Ovary (tissue), 9 donors: ENCODE results near the gene TCF25. TPM values are rescaled to one million over a fixed set of nuclear protein-coding genes. Genes with fewer than 3 reads are reported as not detected.
"Not testable (repeated sequence)": the region's sequence is repeated elsewhere in the genome, so short reads cannot be mapped to it uniquely, and the experiment has no call there.

ENCODE experiments used
- DNase-seq, 5 donors: peaks; one replicate each; pipeline ENCODE4 v3.0.0-alpha.2; 2019 to 2020
- H3K27ac ChIP-seq, 2 donors: fragments of 200-600 bp; one replicate each; pipeline versions ENCODE4 v1.5.1 to v1.8.0; 2019 to 2022
- H3K27me3 ChIP-seq: fragments of 200-600 bp; one replicate; pipeline ENCODE4 v1.8.0; 2022
- H3K36me3 ChIP-seq: fragments of 200-600 bp; sonication (generic); one replicate; pipeline ENCODE4 v1.5.1; 2019
- H3K4me1 ChIP-seq: one replicate; pipeline ENCODE4 v1.8.1; 2013; ENCODE audit warnings: mild to moderate bottlenecking, moderate library complexity; ENCODE audit not compliant: insufficient read depth
- H3K4me3 ChIP-seq: fragments of 200-600 bp; sonication (generic); one replicate; pipeline ENCODE4 v1.5.1; 2017
- H3K9me3 ChIP-seq, 2 donors: fragments of 200-600 bp in 1 of 2; sonication (generic) in 1 of 2; one replicate each; pipeline versions ENCODE4 v1.5.1 to v1.8.1; 2013 to 2019; ENCODE audit warnings: mild to moderate bottlenecking in 1 of 2, moderate library complexity in 1 of 2
- CTCF ChIP-seq, 3 donors: fragments of 450-650 bp in 2 of 3; fragments of 200-600 bp in 1 of 3; IDR thresholded peaks; one replicate each; pipeline versions ENCODE4 v1.5.1 to v1.8.0; 2016 to 2022; ENCODE audit warnings: antibody characterized with exemption in 3 of 3, mild to moderate bottlenecking in 1 of 3
- EP300 ChIP-seq: sonication (generic); formaldehyde crosslinking; IDR thresholded peaks from one replicate; pipeline ENCODE4 v1.6.1; 2017; ENCODE audit warnings: antibody characterized with exemption
- POLR2A ChIP-seq: fragments of 450-650 bp; IDR thresholded peaks from one replicate; pipeline ENCODE4 v1.6.1; 2017; ENCODE audit warnings: antibody characterized with exemption, mild to moderate bottlenecking, moderate library complexity
- WGBS, 3 donors: extraction: QIAGEN DNeasy Blood & Tissue Kit in 1 of 3; methylation state at CpG; one replicate each; pipeline versions ENCODE4 v1.1.5 to v1.1.7; 2013 to 2017; 5-methylcytosine and 5-hydroxymethylcytosine counted together
- intact Hi-C, 4 donors: fragments of 100-400 bp; cut with DNase I; formaldehyde crosslinking; loops; one replicate each; pipeline versions ENCODE4 v1.11.0 to v1.15.1; 2022 to 2023
- polyA plus RNA-seq, 2 donors: library from polyadenylated mRNA; stranded (reverse); fragments of 200-250 nt in 1 of 2; fragments of 350-450 nt in 1 of 2; fragmentation: Illumina TruSeq in 1 of 2; extraction: RNeasy Lipid Tissue Mini Kit (QIAGEN cat#74804) in 1 of 2; gene quantifications; one replicate each; pipeline ENCODE4 v1.2.3, GENCODE V29; 2013 to 2014
- total RNA-seq, 7 donors: library from RNA; depleted of rRNA in 2 of 7; stranded (reverse); fragments of >200 nt in 2 of 7; fragmentation: NEBNext Ultra II Directional in 3 of 7; extraction: Animal tissue kit (Norgen Biotek cat#: 25700) in 3 of 7; gene quantifications; one replicate each; pipeline versions ENCODE4 v1.1.0 to v1.2.4, GENCODE V29; 2016 to 2023
- donor health status: DM: no; HTN: no; CAD: no; lungs with moderate emphysema.
- donor health status: DM: no; HTN: no; CAD: no.
- donor health status: Bipolar disorder and iron deficiency.
- donor health status: DM: yes; HTN: yes; CAD: no.
- donor health status: DM: no; HTN: no; CAD: no.
- donor health status: DM: yes; HTN: yes; CAD: no.

TCF25 gene
- total and polyA plus RNA-seq, 9 donors = 122 to 210 (median 185) TPM

DNA sequence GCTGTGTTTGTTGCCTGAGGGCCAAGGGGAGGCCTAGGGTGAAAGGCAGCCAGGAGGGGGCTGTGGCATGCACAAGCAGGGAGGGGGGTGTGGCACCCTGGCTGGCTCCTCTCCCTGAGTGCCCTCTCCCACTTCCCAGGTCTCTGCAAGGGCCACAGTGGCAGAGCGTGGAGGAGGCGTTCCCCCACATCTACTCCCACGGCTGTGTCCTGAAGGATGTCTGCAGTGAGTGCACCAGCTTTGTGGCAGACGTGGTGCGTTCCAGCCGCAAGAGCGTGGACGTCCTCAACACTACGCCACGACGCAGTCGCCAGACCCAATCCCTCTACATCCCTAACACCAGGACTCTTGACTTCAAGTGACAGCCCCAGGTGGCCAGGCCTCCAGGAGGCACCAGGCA lies 3.5 kb upstream of the TCF25 start:
- Histone ChIP-seq H3K9me3 (no peaks in the 10 kb centered on the region), H3K4me3 (no peak overlapping the region), H3K36me3 (no peaks in the 10 kb centered on the region), H3K27me3 (no peaks in the 10 kb centered on the region), H3K27ac (no peak overlapping the region), H3K4me1 (no peaks in the 10 kb centered on the region)
- no peak for TF ChIP-seq CTCF (IDR thresholded peaks at IDR 0.05)
- TF ChIP-seq POLR2A = no peak
- no peak for TF ChIP-seq EP300
- no peak for DNase-seq
- intact Hi-C loops = no loop called here
- 82 to 89% (median 85%) methylated on average over 12 of the region's 12 CpGs for WGBS, 3 donors

DNA sequence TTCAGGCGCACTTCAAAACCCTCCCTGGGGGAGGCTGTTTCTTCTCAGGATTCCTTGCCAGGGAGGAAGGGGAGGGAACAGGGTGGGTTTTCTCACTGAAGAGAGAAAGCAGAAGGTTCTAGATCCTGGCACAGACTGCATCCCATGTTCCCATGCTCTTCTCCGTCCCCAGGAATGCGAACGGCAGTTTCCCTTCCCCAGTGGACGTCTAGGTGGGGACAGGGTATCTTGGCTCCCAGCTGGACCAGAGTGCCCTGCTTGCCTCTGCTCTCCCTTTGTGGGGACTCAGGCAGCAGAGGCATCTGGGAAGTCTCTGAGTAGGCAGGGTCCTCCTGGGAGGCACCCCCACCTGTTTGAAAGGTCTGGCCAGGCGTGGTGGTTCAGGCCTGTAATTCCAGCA lies 3.0 kb upstream of the TCF25 start:
- no peaks in the 10 kb centered on the region for H3K4me1 ChIP-seq
- H3K27ac ChIP-seq = no peak overlapping the region
- no peaks in the 10 kb centered on the region for H3K27me3 ChIP-seq
- WGBS, 3 donors = 85 to 95% (median 92%) methylated on average over 6 of the region's 6 CpGs
- no peak overlapping the region for H3K4me3 ChIP-seq
- H3K36me3 ChIP-seq = no peaks in the 10 kb centered on the region
- H3K9me3 ChIP-seq = no peaks in the 10 kb centered on the region
- intact Hi-C loops = no loop called here
- TF ChIP-seq CTCF (IDR thresholded peaks at IDR 0.05) (no peak), EP300 (no peak), POLR2A (no peak)
- no peak for DNase-seq

GRCh38 chr16:89871895-89872294 lies 1.5 kb upstream of the TCF25 start:
- no peaks in the 10 kb centered on the region for H3K27me3 ChIP-seq
- TF ChIP-seq EP300 (no peak), CTCF (IDR thresholded peaks at IDR 0.05) (no peak)
- 78 to 88% (median 85%) methylated on average over 9 of the region's 9 CpGs for WGBS, 3 donors
- no peaks in the 10 kb centered on the region for H3K4me1 ChIP-seq
- no peak overlapping the region for H3K27ac ChIP-seq
- intact Hi-C loops = no loop called here
- no peak overlapping the region for H3K4me3 ChIP-seq
- no peaks in the 10 kb centered on the region for H3K9me3 ChIP-seq
- no peak for DNase-seq
- H3K36me3 ChIP-seq = no peaks in the 10 kb centered on the region

- intact Hi-C loops = no loop called here
- H3K27ac ChIP-seq = peak overlapping the region; percentile 99
- no peak for TF ChIP-seq EP300
- no peak for TF ChIP-seq CTCF (IDR thresholded peaks at IDR 0.05)
- no peak for TF ChIP-seq POLR2A
- no peaks in the 10 kb centered on the region for H3K27me3 ChIP-seq
- no peaks in the 10 kb centered on the region for H3K9me3 ChIP-seq
- WGBS, 3 donors = 1 to 2% (median 1%) methylated on average over 26 to 61 of the region's 61 CpGs
- peak; percentile 96 to 99 (median 98) for DNase-seq
- H3K4me3 ChIP-seq = peak overlapping the region; percentile 99
- H3K4me1 ChIP-seq = no peaks in the 10 kb centered on the region
- H3K36me3 ChIP-seq = no peaks in the 10 kb centered on the region
These were observed 739 bp downstream of the TCF25 start for GRCh38 chr16:89873972-89874689.

DNA sequence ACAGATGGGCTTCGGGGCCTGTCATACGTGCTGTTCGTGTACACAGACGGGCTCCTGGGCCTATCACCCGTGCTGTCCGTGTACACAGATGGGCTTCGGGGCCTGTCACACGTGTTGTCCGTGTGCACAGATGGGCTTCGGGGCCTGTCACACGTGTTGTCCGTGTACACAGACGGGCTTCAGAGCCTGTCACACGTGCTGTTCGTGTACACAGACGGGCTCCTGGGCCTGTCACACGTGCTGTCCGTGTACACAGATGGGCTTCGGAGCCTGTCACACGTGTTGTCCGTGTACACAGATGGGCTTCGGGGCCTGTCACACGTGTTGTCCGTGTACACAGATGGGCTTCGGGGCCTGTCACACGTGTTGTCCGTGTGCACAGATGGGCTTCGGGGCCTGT lies 5.7 kb downstream of the TCF25 start:
- 87 to 95% (median 88%) methylated on average over 21 to 28 of the region's 28 CpGs for WGBS, 3 donors
- H3K36me3 ChIP-seq, intact Hi-C loops: not testable (repeated sequence)

More for the DNA sequence above, 5.7 kb downstream of the TCF25 start:
- not testable (repeated sequence) for H3K9me3 ChIP-seq, H3K4me1 ChIP-seq, H3K4me3 ChIP-seq, H3K27ac ChIP-seq, H3K27me3 ChIP-seq, DNase-seq
